SK-N-SH treated with all-trans-retinoic acid at 6 μM for 48 hours (cell line): Measurements from ENCODE around the gene LAMA2.

ENCODE experiments used
- ATAC-seq: fragments of 200-7000 bp; cut with Tn5 transposase; 3 replicates; pipeline ENCODE4 v1.9.1; 2020; ENCODE audit warnings: mild to moderate bottlenecking, moderate library complexity
- ARNTL ChIP-seq: fragments of 450-650 bp; formaldehyde crosslinking; IDR thresholded peaks from 2 replicates; pipeline ENCODE4 v1.5.0; 2020; ENCODE audit warnings: low read depth, mild to moderate bottlenecking, moderate library complexity, borderline replicate concordance
- CREB5 ChIP-seq: fragments of 250-450 bp; sonication (Bioruptor Pico); IDR thresholded peaks from 2 replicates; pipeline ENCODE4 v1.5.1; 2020; ENCODE audit warnings: low read depth, mild to moderate bottlenecking, moderate library complexity
- CSDC2 ChIP-seq: fragments of 250-450 bp; sonication (Bioruptor Pico); IDR thresholded peaks from 2 replicates; pipeline ENCODE4 v1.5.0; 2020; ENCODE audit warnings: mild to moderate bottlenecking, moderate library complexity
- ESRRG ChIP-seq: fragments of 250-450 bp; sonication (Bioruptor Pico); IDR thresholded peaks from 2 replicates; pipeline ENCODE4 v1.6.1; 2021; ENCODE audit warnings: mild to moderate bottlenecking
- GLIS3 ChIP-seq: fragments of 250-450 bp; sonication (Bioruptor Pico); IDR thresholded peaks from 2 replicates; pipeline ENCODE4 v1.5.0; 2020; ENCODE audit warnings: mild to moderate bottlenecking, moderate library complexity
- ISL1 ChIP-seq: fragments of 250-450 bp; sonication (Bioruptor Pico); IDR thresholded peaks from 2 replicates; pipeline ENCODE4 v2.1.2; 2022; ENCODE audit warnings: mild to moderate bottlenecking, moderate library complexity
- OSR1 ChIP-seq: fragments of 250-450 bp; sonication (Bioruptor Pico); IDR thresholded peaks from 2 replicates; pipeline ENCODE4 v1.8.0; 2022; ENCODE audit warnings: moderate library complexity, mild to moderate bottlenecking, inconsistent platforms
- PATZ1 ChIP-seq: fragments of 250-450 bp; sonication (Bioruptor Pico); IDR thresholded peaks from 2 replicates; pipeline ENCODE4 v1.8.0; 2020; ENCODE audit warnings: mild to moderate bottlenecking, moderate library complexity, borderline replicate concordance
- PPARA ChIP-seq: fragments of 250-450 bp; sonication (Bioruptor Pico); IDR thresholded peaks from 2 replicates; pipeline ENCODE4 v1.5.0; 2020; ENCODE audit warnings: mild to moderate bottlenecking, borderline replicate concordance
- RARB ChIP-seq: fragments of 250-450 bp; sonication (Bioruptor Pico); IDR thresholded peaks from 2 replicates; pipeline ENCODE4 v1.8.0; 2021; ENCODE audit warnings: mild to moderate bottlenecking, moderate library complexity
- SNAI2 ChIP-seq: fragments of 250-450 bp; sonication (Bioruptor Pico); IDR thresholded peaks from 2 replicates; pipeline ENCODE4 v1.5.0; 2020; ENCODE audit warnings: mild to moderate bottlenecking, moderate library complexity
- TCF4 ChIP-seq: fragments of 250-450 bp; sonication (Bioruptor Pico); IDR thresholded peaks from 2 replicates; pipeline ENCODE4 v1.8.0; 2021; ENCODE audit warnings: mild to moderate bottlenecking, moderate library complexity, borderline replicate concordance
- TOX ChIP-seq: fragments of 250-450 bp; sonication (Bioruptor Pico); IDR thresholded peaks from 2 replicates; pipeline ENCODE4 v1.8.0; 2021; ENCODE audit warnings: mild to moderate bottlenecking, moderate library complexity, borderline replicate concordance
- TSHZ2 ChIP-seq: fragments of 250-450 bp; sonication (Bioruptor Pico); IDR thresholded peaks from 2 replicates; pipeline ENCODE4 v1.5.0; 2020; ENCODE audit warnings: mild to moderate bottlenecking, moderate library complexity
- ZC3H10 ChIP-seq: fragments of 250-450 bp; sonication (Bioruptor Pico); IDR thresholded peaks from 2 replicates; pipeline ENCODE4 v1.5.1; 2021; ENCODE audit warnings: mild to moderate bottlenecking, moderate library complexity
- ZFP3 ChIP-seq: fragments of 250-450 bp; sonication (Bioruptor Pico); IDR thresholded peaks from 2 replicates; pipeline ENCODE4 v1.5.0; 2020; ENCODE audit warnings: mild to moderate bottlenecking, moderate library complexity
- ZNF565 ChIP-seq: fragments of 450-650 bp; formaldehyde crosslinking; conservative IDR thresholded peaks from 2 replicates; pipeline ENCODE4 v1.5.0; 2020; ENCODE audit warnings: low read depth, mild to moderate bottlenecking, moderate library complexity
- ZNF70 ChIP-seq: fragments of 450-650 bp; formaldehyde crosslinking; IDR thresholded peaks from 2 replicates; pipeline ENCODE4 v1.5.0; 2020; ENCODE audit warnings: mild to moderate bottlenecking, moderate library complexity
- ZNF8 ChIP-seq: fragments of 450-650 bp; formaldehyde crosslinking; IDR thresholded peaks from 2 replicates; pipeline ENCODE4 v1.5.0; 2020; ENCODE audit warnings: mild to moderate bottlenecking, moderate library complexity
- TF ChIP-seq, protein P1 (sequence below): fragments of 250-450 bp; sonication (Bioruptor Pico); IDR thresholded peaks from 2 replicates; pipeline ENCODE4 v1.5.1; 2021; ENCODE audit warnings: mild to moderate bottlenecking, moderate library complexity

LAMA2 gene

DNA sequence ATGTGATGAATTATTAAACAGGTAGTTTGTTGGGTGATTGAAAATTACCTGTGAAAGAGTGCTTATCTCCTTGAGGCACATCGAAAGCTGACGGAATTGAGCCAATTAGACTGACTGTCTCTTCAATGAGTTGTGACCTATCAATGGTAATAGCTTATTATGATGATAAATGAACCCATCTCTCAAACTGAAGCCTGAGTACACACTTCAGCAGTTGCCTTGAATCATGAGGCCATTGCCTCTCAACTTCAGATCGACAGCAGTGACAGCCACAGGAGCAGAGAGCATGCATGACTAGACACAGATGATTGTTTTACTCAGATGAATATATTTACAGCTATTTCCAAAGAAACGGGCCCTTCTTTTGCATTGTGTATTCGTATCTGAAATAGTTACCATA lies 323.9 kb downstream of the LAMA2 start:
- no peak for ATAC-seq
- TF ChIP-seq GLIS3 (CRISPR knock-in tag) (no peak), CSDC2 (CRISPR knock-in tag) (no peak), ARNTL (CRISPR knock-in tag) (no peak), CREB5 (CRISPR knock-in tag) (no peak), ZFP3 (CRISPR knock-in tag) (no peak), ESRRG (CRISPR knock-in tag) (no peak), PATZ1 (no peak), ZNF8 (CRISPR knock-in tag) (no peak), OSR1 (CRISPR knock-in tag) (no peak), SNAI2 (CRISPR knock-in tag) (no peak), ZNF70 (CRISPR knock-in tag) (no peak), TSHZ2 (CRISPR knock-in tag) (no peak), ISL1 (CRISPR knock-in tag) (no peak), ZNF565 (no peak), TOX (CRISPR knock-in tag) (no peak), RARB (CRISPR knock-in tag) (no peak), PPARA (CRISPR knock-in tag) (no peak), TCF4 (CRISPR knock-in tag) (no peak)
- TF ChIP-seq, all 23 proteins: peak for 0

GRCh38 chr6:129207832-129208231 lies 324.9 kb downstream of the LAMA2 start:
- ATAC-seq: no peak
- TF ChIP-seq OSR1 (CRISPR knock-in tag): no peak
- TF ChIP-seq GLIS3 (CRISPR knock-in tag): no peak
- TF ChIP-seq TSHZ2 (CRISPR knock-in tag): no peak
- TF ChIP-seq ZFP3 (CRISPR knock-in tag): no peak
- no peak for TF ChIP-seq PATZ1
- TF ChIP-seq ARNTL (CRISPR knock-in tag): no peak
- no peak for TF ChIP-seq ZNF8 (CRISPR knock-in tag)
- TF ChIP-seq, protein P1, sequence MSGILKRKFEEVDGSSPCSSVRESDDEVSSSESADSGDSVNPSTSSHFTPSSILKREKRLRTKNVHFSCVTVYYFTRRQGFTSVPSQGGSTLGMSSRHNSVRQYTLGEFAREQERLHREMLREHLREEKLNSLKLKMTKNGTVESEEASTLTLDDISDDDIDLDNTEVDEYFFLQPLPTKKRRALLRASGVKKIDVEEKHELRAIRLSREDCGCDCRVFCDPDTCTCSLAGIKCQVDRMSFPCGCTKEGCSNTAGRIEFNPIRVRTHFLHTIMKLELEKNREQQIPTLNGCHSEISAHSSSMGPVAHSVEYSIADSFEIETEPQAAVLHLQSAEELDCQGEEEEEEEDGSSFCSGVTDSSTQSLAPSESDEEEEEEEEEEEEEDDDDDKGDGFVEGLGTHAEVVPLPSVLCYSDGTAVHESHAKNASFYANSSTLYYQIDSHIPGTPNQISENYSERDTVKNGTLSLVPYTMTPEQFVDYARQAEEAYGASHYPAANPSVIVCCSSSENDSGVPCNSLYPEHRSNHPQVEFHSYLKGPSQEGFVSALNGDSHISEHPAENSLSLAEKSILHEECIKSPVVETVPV (CRISPR knock-in tag): no peak
- no peak for TF ChIP-seq ZC3H10
- TF ChIP-seq CREB5 (CRISPR knock-in tag): no peak
- TF ChIP-seq RARB (CRISPR knock-in tag): no peak
- TF ChIP-seq TOX (CRISPR knock-in tag): no peak
